ENCODE measurements around the gene RBM20.
A peak's percentile ranks its signal among the peaks of the same experiment; 100 is the strongest.
"Not testable (repeated sequence)": the region's sequence is repeated elsewhere in the genome, so short reads cannot be mapped to it uniquely, and the experiment has no call there.

The RBM20 gene

DNA sequence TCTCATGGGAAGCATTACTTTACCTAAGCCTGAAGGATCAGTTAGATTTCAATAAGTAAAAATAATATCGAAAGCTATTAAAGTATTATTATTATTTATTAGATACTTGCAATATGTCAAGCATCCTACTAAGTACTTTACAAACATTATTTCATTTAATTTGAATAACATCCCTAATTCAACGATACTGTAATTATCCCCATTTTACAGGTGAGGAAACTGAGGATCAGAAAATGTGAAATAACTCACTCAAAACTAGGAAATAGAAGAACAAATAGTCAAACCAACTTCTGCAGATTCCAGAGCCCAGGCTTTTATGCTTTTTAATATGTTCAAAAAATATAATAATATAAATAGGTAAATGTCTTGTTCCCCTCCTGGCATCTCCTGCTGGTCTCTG, 217.3 kb downstream of the RBM20 start:
- DNase-seq, result no peak

DNA sequence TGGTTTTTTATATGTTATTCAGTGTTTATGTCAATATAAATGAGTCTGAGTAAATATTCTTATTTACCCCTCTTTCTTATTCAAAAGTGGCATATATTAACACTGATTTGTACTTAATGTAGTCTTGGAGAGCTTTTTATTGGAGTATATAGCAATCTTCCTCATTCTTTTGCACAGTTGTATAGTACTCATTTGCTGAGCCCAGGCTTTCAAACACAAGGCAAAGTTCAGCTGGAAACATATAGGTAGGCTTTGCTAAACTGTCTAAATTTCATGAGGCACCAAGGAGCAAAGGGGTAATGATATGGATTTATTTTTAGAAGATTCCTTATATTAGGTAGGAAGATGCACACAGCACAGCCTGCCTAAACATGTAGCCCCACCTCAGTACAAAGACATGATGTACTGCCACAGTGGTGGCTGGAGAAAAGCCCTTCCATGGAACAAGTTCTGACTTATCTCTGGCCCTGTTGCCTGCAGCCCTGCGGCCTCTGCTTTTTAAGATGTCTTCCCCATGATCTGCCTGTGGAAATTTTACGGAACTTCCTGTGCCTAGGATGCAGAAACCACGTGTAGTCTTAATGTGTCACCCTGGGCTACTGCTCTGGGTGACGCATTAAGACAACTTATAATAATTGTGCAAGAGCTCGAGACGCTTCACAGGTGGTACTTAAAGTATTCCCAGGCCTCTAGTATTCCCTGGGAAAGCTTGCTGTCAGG, 218.0 kb downstream of the RBM20 start:
- DNase-seq, result no peak

DNA sequence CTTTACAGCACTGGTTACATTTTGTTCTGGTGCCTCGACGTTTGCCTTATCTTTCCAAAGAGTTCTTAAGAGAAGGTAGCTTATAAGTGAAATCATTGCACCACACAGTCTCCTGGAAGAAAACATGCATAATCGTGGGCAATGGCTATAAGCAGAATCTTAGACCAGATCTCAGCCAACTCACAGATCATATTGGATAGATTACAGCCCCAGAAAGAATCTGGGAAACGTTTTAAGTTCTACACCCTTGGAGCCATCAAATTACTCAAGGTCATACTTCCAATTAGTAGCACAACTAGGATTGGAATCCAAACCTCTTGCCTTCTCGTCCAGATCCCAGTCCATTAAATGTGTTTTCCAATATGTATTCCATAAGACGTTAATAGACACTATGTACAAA, 218.8 kb downstream of the RBM20 start:
- DNase-seq, result no peak

DNA sequence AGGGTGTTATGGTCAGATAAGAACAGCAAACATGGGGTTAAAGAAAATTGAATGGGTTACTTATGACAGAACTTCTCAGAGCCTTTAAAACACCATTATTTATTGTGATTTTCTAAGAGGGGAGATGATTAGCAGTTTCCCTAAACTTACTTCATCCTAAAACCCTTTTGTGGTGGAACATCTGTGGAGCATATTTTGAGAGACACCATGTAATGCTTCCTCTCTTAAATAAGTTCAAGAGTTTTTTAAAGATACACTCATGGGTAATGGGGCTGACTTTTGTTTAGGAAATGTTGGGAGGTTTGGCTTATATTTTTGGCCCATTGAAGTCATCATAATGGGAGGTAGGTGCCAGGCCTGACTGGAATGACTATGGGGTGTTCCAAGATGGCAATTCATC, 219.2 kb downstream of the RBM20 start:
- no peak for DNase-seq

DNA sequence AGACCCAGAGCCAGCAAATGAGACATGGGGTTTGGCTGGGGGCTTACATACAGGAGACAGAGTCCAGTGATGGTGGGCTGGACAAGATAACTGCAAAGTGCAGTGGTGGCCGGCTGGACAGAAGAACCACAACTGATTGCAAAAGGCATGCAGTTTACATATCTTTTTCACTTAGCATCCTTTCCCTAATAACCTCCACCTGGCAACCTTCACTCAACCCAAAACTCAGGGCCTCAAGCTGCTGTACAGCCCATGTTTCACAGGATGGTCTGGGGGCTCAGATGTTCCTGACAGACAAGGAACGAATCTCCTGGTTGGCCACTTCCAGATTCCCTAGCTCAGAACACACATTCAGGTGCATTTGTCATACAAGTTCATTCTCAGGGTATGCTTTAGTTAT, 219.8 kb downstream of the RBM20 start:
- no peak for DNase-seq

DNA sequence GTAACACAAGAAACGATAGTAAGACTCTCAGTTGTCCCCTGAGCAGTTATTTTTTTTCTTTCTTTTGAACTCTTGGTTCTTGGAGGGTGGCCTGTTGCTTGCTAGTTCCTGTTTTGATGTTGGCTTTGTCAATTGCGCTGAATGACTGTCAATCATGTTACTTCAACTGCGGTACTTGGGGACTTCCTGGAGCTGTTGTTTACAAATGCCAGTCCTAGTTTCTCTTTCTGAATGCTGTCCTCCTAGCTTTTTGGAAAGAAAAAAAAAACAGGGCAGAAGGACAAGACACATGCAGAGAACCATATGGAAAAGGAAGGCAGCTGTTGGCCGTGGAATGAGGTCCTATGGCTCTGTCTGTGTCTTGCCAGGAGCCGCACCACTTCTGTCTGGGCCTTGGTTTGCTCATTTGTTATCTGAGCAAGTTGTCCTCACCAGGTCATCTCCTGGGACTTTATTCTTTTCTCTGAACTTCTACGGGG, 220.6 kb downstream of the RBM20 start:
- no peak for DNase-seq

DNA sequence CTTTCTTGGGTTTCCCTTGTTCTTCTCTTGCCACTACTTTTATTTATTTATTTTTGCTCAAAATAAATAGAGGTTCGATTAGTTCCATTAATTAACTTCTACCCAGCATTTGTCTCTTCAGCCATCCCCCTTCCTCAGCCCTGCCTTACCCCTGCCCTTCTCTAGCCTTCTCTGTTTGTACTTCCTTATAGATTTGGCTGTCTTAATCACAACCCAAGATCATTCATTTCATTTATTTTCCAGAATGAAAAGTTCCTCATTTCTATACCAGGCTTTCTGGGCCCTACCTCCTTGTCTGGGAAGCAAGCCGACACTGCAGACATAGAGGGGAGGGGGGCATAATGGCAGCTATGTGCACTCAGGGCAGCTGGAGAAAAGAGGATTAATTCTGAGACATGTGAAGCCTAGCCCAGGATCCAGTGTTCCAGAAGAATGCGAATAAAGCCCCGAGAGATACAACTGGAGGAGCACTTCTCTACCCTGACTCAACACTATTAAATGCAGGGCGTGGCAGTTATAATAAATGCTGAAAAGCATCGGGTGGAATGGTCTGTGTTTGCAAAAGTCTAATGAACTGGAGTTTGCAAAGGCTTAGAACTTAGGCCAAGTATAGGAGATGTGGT, 221.2 kb downstream of the RBM20 start:
- DNase-seq, result peak; percentile 80

DNA sequence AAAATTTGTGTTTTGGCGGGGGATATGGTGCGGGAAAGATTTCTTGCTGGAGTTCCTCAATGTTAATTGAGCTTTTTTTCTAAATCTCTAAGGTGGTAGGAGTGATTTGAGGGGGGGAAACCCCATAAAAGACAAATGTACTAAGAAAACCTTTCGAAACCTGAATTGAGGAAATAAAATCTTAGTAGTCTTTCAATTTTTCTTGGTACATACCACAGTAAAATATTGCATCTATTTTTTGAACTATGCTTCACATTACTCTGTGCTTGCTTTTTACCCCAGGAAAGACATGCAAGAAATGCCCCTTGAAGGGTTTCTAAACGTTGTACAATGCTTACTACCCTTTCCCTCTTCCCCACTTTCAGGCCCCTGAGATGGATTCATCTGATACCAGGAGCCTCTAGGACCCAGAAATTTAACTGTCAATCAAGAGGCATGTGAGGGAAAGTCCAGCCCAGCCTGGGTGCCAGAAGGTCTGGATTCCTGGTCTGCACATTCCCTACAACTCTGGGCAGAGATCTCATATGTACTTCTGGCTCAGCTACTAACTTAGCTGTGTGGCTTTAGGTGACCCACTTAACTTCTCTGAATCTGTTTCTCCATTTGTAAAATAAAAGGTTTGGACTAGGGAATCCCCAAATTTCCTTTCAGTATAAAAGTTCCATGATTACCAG, 221.8 kb downstream of the RBM20 start:
- DNase-seq, result peak; percentile 17

DNA sequence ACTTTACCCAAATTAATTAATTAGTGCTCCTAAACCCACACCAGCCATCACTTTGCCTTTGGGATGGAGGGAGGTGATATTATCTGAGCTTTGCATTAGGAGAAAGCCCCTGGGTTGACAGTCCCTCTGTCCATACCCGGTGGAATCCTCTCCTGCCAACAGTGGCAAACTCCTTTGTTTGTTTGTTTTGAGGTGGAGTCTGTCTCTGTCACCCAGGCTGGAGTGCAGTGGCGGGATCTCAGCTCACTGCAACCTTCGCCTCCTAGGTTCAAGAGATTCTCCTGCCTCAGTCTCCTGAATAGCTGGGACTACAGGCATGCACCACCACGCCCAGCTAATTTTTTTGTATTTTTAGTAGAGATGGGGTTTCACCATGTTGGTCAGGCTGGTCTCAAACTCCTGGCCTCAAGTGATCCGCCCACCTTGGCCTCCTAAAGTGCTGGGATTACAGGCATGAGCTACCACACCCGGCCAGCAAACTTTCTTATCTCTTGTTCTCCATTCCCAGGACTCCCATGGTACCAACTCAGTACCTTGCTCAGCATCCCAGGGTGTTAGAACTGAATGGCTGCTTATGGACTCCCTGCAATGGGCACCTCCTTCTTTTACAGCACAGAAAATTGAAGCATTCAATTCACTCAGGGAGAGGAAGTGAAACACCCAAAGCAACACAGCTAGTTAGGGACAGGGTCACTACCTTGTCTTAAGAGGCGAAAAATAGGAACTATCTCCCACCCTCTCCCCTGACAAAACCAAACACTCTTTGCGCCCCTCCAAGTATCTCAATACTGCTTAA, 223.1 kb downstream of the RBM20 start:
- not testable (repeated sequence) for DNase-seq

DNA sequence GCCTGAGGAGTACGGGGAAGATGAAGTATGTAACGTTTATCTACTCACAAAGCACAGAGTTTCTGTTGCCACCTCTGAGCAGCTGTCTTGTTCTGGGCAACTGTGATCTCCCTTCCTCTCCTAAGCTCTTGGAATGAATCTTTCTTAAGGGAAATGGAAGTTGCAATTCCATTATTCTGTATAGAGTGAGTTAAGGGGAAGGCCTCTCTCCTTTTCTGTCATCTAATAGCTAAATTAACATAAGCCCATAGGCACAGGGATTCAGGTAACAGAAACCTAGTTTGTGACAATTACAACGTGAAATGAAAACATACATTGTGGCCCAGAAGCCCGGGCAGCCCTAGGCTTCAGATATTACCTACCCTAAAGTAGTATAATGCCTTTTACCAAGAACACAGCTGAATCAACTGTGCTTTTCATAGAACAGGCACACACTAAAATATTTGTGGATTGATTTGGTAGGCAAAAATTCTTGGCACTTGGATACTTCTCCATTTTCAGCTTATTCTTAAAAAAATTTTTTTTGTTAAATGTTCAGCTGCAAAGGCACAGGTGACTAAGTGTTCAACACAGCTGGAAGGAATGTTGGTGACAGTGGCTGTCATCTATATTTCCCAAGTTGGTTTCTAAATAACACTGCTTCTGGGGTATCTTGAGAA, 223.8 kb downstream of the RBM20 start:
- no peak for DNase-seq

DNA sequence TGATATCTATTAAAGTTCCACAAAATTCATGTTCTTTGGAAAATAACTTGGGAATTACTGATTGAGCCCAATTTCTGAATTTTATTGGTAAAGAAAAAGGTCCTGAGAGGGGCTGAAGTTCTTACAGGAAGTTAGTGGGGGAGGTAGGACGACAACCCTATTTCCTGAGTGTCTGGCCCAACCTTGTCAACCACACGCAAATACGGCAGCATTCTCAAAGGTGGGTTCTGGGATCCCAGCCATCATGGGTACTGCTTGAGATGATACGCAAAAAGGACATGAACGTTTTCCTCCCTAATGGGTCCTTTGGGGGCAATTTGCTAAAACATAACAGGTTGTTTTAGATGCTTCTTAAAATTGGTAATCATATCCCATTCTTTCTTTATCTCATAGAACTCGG, 224.8 kb downstream of the RBM20 start:
- no peak for DNase-seq

DNA sequence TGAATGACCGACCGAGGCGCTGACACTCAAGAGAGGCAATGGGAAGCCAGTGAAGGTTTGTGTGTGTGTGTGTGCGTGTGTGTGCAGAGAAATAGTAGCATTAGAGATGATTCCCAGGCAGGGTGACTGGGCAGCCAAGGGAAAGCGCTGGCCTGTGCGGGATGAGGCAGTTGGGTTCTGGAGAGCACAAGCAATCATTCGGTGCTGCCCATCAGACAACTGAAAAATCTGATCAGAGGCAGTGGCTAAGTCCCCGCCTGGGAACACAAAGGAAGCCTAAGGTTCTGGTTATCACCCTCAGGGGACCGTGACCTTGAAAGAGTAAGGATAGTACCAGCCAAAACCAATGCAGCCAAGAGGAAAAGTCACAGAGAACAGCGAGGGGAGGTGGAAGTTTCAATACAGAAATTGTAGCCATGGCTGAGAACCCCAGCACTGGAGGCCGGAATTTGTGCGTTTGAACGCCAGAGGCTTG, 226.7 kb downstream of the RBM20 start:
- DNase-seq, result peak; percentile 8

DNA sequence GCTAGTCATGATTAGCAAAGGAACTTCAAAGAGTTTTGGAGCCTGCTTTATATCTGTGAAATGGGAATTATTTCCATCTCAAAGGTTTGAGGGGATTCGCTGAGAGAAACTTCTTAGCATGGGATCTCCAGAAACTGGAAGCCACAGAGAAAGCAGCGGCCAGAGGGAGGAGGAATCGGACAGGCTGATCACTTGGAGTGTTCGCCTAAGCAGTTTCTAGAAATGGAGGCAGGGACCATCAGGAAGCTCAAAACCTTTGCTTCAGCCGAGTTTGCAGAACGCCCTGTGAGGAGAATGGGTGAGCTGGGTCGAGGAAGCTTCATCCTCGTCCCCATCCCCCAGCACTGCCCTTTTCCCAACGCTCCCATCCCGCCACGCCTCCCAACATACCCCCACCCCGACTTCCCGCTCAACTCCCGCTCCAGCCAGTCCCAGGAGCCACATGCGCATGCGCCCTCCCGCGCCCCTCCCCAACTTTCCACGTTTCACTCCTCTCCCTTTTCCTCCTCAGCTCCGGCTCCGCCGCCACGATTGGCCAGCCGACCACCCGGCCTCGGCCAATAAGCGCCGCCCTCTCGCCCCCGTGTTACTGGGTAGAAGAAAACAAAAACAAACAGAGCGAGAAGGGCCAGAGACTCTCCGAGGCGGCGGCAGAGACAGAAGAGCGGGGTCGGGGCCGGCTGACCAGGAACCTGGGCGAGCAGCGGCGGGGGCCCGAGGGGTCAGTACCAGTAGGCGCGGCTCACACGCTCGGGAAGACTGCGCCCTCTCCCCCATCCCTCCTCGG, 227.4 kb downstream of the RBM20 start, which contains the start of gene PDCD4:
TSS of gene PDCD4 (plus strand) at position 631 of the 787 bp plus-strand sequence. CDS start 4,100 bp downstream, outside the sequence.
- peak; percentile 99 for DNase-seq

DNA sequence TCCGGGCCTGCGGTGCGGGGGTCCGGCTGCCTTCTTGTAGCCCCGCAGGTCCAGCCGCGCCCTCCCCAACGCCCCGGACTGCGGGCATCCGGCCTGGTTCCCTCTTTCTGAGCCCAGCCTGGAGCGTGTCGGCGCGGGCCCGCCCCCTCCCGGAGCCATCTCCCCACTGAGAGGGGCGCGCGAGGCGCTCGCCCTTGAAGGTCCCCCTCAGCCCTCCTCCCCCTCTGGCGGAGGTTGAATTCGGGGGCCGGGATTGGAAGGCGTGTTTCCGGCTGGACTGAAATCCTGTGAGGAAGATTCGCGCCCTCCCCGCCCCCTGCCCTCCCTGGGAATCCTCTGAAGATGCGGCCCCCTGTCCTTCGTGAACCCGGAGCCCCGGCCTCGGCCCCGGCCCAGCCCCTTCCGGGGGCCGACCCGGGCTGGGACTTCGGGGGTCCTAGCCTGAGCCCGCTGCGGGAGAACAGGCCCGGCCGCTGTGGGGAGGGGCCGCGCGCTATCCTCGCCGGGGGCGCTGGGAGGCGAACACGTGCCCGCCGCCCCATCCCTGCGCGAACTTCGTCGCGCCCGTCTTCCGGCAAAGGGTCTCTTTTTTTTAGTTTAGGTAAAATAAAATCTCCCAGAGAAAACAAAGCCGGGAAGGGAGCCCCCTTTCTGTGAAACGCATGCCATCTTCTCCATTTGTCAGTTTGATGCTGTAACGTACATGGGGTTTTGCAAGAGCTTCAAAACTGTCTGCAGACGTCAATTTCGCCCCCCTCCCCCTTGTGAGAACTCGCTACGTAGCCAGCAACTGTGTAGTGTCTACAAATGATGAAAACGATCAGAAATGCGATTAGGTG, 228.2 kb downstream of the RBM20 start:
- DNase-seq, result peak; percentile 80

DNA sequence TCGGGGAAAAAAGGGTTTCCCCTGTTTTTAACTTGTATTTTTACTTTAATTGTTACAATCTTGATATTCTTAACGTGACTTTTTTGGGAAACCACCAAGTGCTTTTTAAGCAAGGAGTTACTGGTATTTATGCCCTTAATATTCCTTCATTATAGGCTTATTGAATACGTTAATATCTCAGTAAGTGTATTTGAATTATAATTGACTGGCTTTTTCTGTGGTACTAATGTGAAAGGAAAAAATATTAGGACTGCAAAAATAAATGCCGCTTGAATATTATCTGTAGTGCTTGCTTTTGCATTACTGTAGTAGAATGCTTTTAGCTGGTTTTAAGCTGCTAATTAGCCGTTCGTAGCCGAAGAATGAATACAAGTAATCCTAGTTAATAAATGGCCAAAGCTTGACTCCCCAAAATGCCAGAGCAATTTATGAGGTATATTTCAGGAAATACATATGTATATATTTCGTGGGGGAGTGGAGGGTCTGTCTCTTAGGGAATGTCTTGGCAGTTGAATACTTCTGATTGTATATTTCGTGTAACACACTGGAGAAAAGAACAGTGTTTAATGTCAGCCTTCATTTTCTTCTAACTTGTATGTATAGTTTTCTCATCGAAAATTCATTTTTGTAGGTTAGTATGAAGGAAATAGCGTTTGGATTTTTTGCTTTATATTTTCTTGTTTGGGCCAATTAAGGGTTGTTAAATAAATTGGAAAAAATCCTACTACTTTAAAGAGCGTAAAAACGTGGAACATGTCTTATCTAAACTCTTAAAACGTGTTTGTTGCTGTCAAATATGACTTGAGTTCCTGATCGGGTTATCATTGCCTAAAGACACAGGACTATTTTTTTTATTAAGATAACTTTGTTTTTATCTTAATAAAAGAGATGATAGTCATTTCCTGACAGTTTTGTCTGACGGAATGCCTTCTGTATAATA, 229.1 kb downstream of the RBM20 start:
- peak; percentile 8 for DNase-seq

DNA sequence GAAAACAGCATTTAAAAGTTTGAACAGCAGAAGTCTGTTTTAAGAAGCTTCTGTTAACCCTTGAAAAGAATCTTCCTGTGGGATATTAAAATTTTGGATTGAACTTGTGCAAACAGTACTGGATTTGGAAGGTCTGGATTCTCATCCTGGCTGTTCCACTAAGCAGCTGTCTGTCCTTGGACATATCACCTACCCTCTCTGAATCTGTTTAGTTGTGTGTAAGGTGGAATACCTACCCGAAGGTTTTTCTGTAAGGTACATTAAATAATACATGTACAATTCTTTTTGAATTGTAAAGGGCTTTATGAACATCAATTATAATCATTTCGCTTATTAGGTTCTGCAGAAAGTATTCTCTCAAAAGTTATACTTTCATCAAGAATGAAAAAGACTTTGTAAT, 229.8 kb downstream of the RBM20 start:
- DNase-seq, result no peak

DNA sequence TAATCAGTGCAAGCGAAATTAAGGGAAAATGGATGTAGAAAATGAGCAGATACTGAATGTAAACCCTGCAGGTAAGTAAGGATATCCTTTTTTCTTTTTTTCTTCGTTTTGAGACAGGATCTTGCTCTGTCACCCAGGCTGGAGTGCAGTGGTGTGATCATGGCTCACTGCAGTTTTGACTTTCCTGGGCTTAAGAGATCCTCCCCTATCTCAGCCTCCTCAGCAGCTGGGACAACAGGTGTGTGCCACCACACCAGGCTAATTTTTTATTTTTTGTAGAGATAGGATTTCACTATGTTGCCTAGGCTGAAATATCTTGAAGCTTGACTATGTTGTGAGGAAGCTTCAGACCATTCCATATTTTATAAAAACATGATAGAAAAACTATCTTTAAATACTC, 231.9 kb downstream of the RBM20 start:
- DNase-seq, result no peak

DNA sequence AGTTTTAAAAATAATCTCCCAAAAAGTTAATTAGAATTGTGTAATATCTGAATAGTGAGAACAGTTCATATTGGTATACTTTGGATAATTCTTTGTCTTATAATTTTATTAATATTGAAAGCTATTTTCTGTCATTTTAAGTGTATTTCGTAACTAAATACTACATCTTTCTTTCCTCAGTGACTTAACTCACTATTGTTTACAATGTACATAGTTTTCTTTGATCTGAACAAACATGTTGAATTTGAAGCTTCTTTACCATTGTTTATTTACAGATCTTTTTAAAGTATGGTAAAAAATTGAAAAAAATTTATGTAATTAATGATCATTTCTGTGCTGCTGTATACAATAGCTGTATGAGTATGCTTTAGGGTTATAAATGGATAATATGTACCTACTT, 232.7 kb downstream of the RBM20 start:
- no peak for DNase-seq

DNA sequence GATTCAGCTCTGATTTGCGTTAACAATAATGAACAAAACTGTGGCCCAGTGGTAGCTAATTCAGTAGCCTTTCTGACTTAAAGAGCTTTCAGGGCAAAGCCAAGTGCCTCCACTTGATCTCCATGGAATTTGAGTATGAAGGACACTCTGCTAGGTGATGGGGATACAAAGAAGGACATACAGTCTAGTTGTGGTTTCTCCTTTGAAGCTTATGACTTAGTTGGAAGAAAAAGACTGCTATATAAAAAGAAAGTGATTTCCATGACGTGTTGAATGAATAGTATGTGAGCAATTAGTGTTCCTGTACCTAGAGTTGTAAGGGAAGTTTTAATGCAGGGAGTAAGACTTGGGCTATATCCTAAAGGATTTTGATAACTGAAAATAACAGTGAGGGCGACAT, 235.9 kb downstream of the RBM20 start:
- DNase-seq, result no peak

Measured in EL (cell line).